GM23338 (cell line): Measurements from ENCODE around the gene ALDH2. TPM values are rescaled to one million over a fixed set of nuclear protein-coding genes. Genes with fewer than 3 reads are reported as not detected.

Experiments
- ATAC-seq: fragments of 200-7000 bp; cut with Tn5 transposase; 3 replicates; pipeline ENCODE4 v1.9.1; 2020
- DNase-seq: peaks from one replicate; pipeline ENCODE4 v3.0.0-alpha.2; 2015; ENCODE audit warnings: low spot score
- H2AFZ ChIP-seq: fragments of 200-600 bp; sonication (generic); 2 replicates; pipeline ENCODE4 v1.8.0; 2016; ENCODE audit warnings: antibody characterized with exemption, mild to moderate bottlenecking, moderate library complexity
- H3F3A ChIP-seq: fragments of 200-600 bp; sonication (generic); replicated peaks from 2 replicates; pipeline ENCODE4 v1.8.0; 2017; ENCODE audit warnings: antibody characterized with exemption, mixed run types, low read depth
- H3K27ac ChIP-seq: fragments of 200-600 bp; sonication (generic); 2 replicates; pipeline ENCODE4 v1.6.1; 2016; ENCODE audit warnings: low read depth
- H3K27me3 ChIP-seq: fragments of 200-600 bp; sonication (generic); 2 replicates; pipeline ENCODE4 v1.8.0; 2016; ENCODE audit warnings: mild to moderate bottlenecking, mixed run types, moderate library complexity; ENCODE audit not compliant: insufficient read depth
- H3K36me3 ChIP-seq: fragments of 200-600 bp; sonication (generic); 2 replicates; pipeline ENCODE4 v1.8.0; 2016; ENCODE audit warnings: mild to moderate bottlenecking; ENCODE audit not compliant: insufficient read depth
- H3K4me1 ChIP-seq: fragments of 200-600 bp; sonication (generic); 2 replicates; pipeline ENCODE4 v1.8.0; 2016; ENCODE audit warnings: mild to moderate bottlenecking, moderate library complexity; ENCODE audit not compliant: insufficient read depth
- H3K4me2 ChIP-seq: fragments of 200-600 bp; sonication (generic); 2 replicates; pipeline ENCODE4 v1.7.1; 2017; ENCODE audit warnings: mixed run types
- H3K4me3 ChIP-seq: fragments of 200-600 bp; sonication (generic); 2 replicates; pipeline ENCODE4 v1.6.1; 2016; ENCODE audit warnings: mixed run types
- H3K79me2 ChIP-seq: fragments of 200-600 bp; sonication (generic); replicated peaks from 2 replicates; pipeline ENCODE4 v1.8.0; 2017; ENCODE audit warnings: mild to moderate bottlenecking; ENCODE audit not compliant: insufficient read depth
- H3K9me2 ChIP-seq: fragments of 200-600 bp; sonication (generic); 2 replicates; pipeline ENCODE4 v1.8.0; 2017; ENCODE audit not compliant: insufficient read depth
- H4K20me1 ChIP-seq: fragments of 200-600 bp; sonication (generic); replicated peaks from 2 replicates; pipeline ENCODE4 v1.8.0; 2017; ENCODE audit warnings: mild to moderate bottlenecking; ENCODE audit not compliant: insufficient read depth
- H3K27ac Mint-ChIP-seq: 2 replicates; pipeline ENCODE4 v1.8.0; 2020; ENCODE audit warnings: inconsistent platforms, mild to moderate bottlenecking, moderate library complexity, mixed read lengths
- H3K27me3 Mint-ChIP-seq: 3 replicates; pipeline ENCODE4 v1.8.0; 2022; ENCODE audit warnings: low read depth, mild to moderate bottlenecking, moderate library complexity, mixed read lengths, inconsistent platforms; ENCODE audit not compliant: insufficient read depth, poor library complexity
- H3K36me3 Mint-ChIP-seq: 3 replicates; pipeline ENCODE4 v1.8.0; 2021; ENCODE audit warnings: low read depth, mild to moderate bottlenecking, inconsistent platforms, moderate library complexity, mixed read lengths
- H3K4me1 Mint-ChIP-seq: 3 replicates; pipeline ENCODE4 v1.8.0; 2020; ENCODE audit warnings: mild to moderate bottlenecking, inconsistent platforms, mixed read lengths
- H3K4me3 Mint-ChIP-seq: 3 replicates; pipeline ENCODE4 v1.8.0; 2021; ENCODE audit warnings: moderate library complexity, mild to moderate bottlenecking, inconsistent platforms, mixed read lengths
- H3K9me3 Mint-ChIP-seq: 3 replicates; pipeline ENCODE4 v1.8.0; 2020; ENCODE audit warnings: moderate library complexity, mild to moderate bottlenecking, inconsistent platforms, mixed read lengths
- CREB1 ChIP-seq: fragments of 250-450 bp; sonication (Bioruptor Pico); IDR thresholded peaks from 2 replicates; pipeline ENCODE4 v1.5.0; 2020; ENCODE audit warnings: low read depth, mild to moderate bottlenecking, moderate library complexity
- EZH2 ChIP-seq: fragments of 200-600 bp; sonication (generic); IDR thresholded peaks from one replicate; pipeline ENCODE4 v1.8.0; 2017; ENCODE audit warnings: antibody characterized with exemption, mild to moderate bottlenecking, low read depth; ENCODE audit not compliant: unreplicated experiment
- EZH2phosphoT487 ChIP-seq: fragments of 200-600 bp; sonication (generic); IDR thresholded peaks from one replicate; pipeline ENCODE4 v1.8.1; 2018; ENCODE audit warnings: antibody characterized with exemption; ENCODE audit not compliant: unreplicated experiment
- JUNB ChIP-seq: IDR thresholded peaks from one replicate; pipeline ENCODE4 v1.6.1; 2016; ENCODE audit warnings: antibody characterized with exemption; ENCODE audit not compliant: unreplicated experiment
- NANOG ChIP-seq: IDR thresholded peaks from 2 replicates; pipeline ENCODE4 v1.6.1; 2016; ENCODE audit warnings: antibody characterized with exemption, borderline replicate concordance
- POLR2AphosphoS5 ChIP-seq: IDR thresholded peaks from 2 replicates; pipeline ENCODE4 v1.6.1; 2016; ENCODE audit warnings: antibody characterized with exemption, low read depth
- STAT1 ChIP-seq: IDR thresholded peaks from one replicate; pipeline ENCODE4 v1.6.1; 2016; ENCODE audit warnings: antibody characterized with exemption; ENCODE audit not compliant: unreplicated experiment
- ZNF114 ChIP-seq: fragments of 250-450 bp; sonication (Bioruptor Pico); IDR thresholded peaks from 2 replicates; pipeline ENCODE4 v1.5.0; 2020; ENCODE audit warnings: mild to moderate bottlenecking, moderate library complexity
- ZNF331 ChIP-seq: fragments of 250-450 bp; sonication (Bioruptor Pico); IDR thresholded peaks from 2 replicates; pipeline ENCODE4 v1.5.0; 2020; ENCODE audit warnings: low read depth, mild to moderate bottlenecking, moderate library complexity
- polyA plus RNA-seq: library from polyadenylated mRNA; unstranded; fragments of >200 nt; fragmentation: Nextera tagmentation; extraction: Ambion mirVana; gene quantifications from 2 replicates; pipeline ENCODE4 v1.2.1, GENCODE V29; 2016
- total RNA-seq: library from RNA; depleted of rRNA; stranded (reverse); fragments of >200 nt; shearing (Covaris generic); gene quantifications from 2 replicates; pipeline ENCODE4 v1.2.3, GENCODE V29; 2014
- TF ChIP-seq, protein P1 (sequence below): fragments of 250-450 bp; sonication (Bioruptor Pico); IDR thresholded peaks from 2 replicates; pipeline ENCODE4 v1.5.0; 2020; ENCODE audit warnings: mild to moderate bottlenecking, moderate library complexity
- TF ChIP-seq, protein P2 (sequence below): IDR thresholded peaks from 2 replicates; pipeline ENCODE4 v1.6.1; 2016; ENCODE audit warnings: antibody characterized with exemption
- TF ChIP-seq, protein P3 (sequence below): IDR thresholded peaks from one replicate; pipeline ENCODE4 v1.6.1; 2018; ENCODE audit warnings: antibody characterized with exemption; ENCODE audit not compliant: unreplicated experiment
- TF ChIP-seq, protein P4 (sequence below), 2 experiments: fragments of 200-600 bp in 1 of 2; sonication (generic) in 1 of 2; conservative IDR thresholded peaks; 2 replicates each; pipeline versions ENCODE4 v1.5.1 to v1.6.1; 2016 to 2017; ENCODE audit warnings: antibody characterized with exemption in 2 of 2, low read depth in 2 of 2, mild to moderate bottlenecking in 2 of 2, moderate library complexity in 1 of 2

The ALDH2 gene
- total and polyA plus RNA-seq, 2 experiments from 2014 or later, result 14.9 to 50.5 TPM

DNA sequence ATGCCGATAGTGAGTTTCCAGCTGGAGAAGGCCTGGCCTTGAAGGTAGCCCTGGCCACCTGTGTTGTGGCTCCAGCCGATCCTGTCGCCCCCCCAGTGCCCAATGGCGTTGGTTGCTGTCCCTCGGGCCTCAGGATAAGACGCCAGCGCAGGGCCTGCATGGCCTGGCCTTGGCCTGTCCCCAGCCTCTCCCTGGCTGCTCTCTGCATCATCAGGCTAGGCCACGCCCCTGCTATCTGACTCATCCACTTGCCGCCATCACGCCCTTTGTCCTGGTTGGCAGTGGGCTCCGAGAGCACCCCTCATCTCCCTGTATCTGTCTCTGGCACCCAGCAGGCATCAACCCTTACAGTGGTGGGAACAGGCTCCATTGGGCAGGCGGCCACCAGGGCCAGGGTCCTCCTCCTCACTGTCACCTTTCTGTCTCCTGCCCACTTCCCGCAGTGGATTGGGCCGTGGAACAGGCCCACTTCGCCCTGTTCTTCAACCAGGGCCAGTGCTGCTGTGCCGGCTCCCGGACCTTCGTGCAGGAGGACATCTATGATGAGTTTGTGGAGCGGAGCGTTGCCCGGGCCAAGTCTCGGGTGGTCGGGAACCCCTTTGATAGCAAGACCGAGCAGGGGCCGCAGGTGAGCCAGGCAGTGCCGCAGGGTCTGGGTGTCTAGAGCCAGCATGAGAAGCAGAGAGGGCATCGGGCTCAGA is 25.6 kb downstream of the ALDH2 start:
- Histone ChIP-seq H3K9me2 (no peaks in the 10 kb centered on the region), H3K4me3 (no peak overlapping the region), H3K4me2 (no peak overlapping the region), H4K20me1 (no peaks in the 10 kb centered on the region; the same call in 1 of the 2 replicates), H2AFZ (no peak overlapping the region), H3K36me3 (no peaks in the 10 kb centered on the region), H3K27me3 (no peaks in the 10 kb centered on the region), H3K27ac (no peak overlapping the region), H3F3A (no peaks in the 10 kb centered on the region; the same call in 1 of the 2 replicates), H3K4me1 (no peaks in the 10 kb centered on the region), H3K79me2 (no peaks in the 10 kb centered on the region)
- Mint-ChIP-seq H3K36me3 (peaks cover 48% of the 10 kb centered on the region), H3K27me3 (peaks cover 6% of the 10 kb centered on the region), H3K4me1 (no peaks in the 10 kb centered on the region; the same call in 2 of the 3 replicates), H3K4me3 (no peak overlapping the region), H3K9me3 (no peaks in the 10 kb centered on the region), H3K27ac (no peak overlapping the region)
- no peak for DNase-seq
- ATAC-seq, result peak; percentile 46
- TF ChIP-seq ZNF331 (CRISPR knock-in tag) (no peak), EZH2 (no peak), JUNB (no peak), NANOG (no peak), STAT1 (no peak), EZH2phosphoT487 (no peak), ZNF114 (CRISPR knock-in tag) (no peak), POLR2AphosphoS5 (no peak), CREB1 (CRISPR knock-in tag) (no peak)
- TF ChIP-seq, protein P1, sequence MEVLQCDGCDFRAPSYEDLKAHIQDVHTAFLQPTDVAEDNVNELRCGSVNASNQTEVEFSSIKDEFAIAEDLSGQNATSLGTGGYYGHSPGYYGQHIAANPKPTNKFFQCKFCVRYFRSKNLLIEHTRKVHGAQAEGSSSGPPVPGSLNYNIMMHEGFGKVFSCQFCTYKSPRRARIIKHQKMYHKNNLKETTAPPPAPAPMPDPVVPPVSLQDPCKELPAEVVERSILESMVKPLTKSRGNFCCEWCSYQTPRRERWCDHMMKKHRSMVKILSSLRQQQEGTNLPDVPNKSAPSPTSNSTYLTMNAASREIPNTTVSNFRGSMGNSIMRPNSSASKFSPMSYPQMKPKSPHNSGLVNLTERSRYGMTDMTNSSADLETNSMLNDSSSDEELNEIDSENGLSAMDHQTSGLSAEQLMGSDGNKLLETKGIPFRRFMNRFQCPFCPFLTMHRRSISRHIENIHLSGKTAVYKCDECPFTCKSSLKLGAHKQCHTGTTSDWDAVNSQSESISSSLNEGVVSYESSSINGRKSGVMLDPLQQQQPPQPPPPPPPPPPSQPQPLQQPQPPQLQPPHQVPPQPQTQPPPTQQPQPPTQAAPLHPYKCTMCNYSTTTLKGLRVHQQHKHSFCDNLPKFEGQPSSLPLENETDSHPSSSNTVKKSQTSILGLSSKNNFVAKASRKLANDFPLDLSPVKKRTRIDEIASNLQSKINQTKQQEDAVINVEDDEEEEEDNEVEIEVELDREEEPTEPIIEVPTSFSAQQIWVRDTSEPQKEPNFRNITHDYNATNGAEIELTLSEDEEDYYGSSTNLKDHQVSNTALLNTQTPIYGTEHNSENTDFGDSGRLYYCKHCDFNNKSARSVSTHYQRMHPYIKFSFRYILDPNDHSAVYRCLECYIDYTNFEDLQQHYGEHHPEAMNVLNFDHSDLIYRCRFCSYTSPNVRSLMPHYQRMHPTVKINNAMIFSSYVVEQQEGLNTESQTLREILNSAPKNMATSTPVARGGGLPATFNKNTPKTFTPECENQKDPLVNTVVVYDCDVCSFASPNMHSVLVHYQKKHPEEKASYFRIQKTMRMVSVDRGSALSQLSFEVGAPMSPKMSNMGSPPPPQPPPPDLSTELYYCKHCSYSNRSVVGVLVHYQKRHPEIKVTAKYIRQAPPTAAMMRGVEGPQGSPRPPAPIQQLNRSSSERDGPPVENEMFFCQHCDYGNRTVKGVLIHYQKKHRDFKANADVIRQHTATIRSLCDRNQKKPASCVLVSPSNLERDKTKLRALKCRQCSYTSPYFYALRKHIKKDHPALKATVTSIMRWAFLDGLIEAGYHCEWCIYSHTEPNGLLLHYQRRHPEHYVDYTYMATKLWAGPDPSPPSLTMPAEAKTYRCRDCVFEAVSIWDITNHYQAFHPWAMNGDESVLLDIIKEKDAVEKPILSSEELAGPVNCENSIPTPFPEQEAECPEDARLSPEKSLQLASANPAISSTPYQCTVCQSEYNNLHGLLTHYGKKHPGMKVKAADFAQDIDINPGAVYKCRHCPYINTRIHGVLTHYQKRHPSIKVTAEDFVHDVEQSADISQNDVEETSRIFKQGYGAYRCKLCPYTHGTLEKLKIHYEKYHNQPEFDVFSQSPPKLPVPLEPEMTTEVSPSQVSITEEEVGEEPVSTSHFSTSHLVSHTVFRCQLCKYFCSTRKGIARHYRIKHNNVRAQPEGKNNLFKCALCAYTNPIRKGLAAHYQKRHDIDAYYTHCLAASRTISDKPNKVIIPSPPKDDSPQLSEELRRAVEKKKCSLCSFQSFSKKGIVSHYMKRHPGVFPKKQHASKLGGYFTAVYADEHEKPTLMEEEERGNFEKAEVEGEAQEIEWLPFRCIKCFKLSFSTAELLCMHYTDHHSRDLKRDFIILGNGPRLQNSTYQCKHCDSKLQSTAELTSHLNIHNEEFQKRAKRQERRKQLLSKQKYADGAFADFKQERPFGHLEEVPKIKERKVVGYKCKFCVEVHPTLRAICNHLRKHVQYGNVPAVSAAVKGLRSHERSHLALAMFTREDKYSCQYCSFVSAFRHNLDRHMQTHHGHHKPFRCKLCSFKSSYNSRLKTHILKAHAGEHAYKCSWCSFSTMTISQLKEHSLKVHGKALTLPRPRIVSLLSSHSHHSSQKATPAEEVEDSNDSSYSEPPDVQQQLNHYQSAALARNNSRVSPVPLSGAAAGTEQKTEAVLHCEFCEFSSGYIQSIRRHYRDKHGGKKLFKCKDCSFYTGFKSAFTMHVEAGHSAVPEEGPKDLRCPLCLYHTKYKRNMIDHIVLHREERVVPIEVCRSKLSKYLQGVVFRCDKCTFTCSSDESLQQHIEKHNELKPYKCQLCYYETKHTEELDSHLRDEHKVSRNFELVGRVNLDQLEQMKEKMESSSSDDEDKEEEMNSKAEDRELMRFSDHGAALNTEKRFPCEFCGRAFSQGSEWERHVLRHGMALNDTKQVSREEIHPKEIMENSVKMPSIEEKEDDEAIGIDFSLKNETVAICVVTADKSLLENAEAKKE (CRISPR knock-in tag), result no peak
- TF ChIP-seq, protein P2, sequence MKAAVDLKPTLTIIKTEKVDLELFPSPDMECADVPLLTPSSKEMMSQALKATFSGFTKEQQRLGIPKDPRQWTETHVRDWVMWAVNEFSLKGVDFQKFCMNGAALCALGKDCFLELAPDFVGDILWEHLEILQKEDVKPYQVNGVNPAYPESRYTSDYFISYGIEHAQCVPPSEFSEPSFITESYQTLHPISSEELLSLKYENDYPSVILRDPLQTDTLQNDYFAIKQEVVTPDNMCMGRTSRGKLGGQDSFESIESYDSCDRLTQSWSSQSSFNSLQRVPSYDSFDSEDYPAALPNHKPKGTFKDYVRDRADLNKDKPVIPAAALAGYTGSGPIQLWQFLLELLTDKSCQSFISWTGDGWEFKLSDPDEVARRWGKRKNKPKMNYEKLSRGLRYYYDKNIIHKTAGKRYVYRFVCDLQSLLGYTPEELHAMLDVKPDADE, result no peak
- TF ChIP-seq, protein P3, sequence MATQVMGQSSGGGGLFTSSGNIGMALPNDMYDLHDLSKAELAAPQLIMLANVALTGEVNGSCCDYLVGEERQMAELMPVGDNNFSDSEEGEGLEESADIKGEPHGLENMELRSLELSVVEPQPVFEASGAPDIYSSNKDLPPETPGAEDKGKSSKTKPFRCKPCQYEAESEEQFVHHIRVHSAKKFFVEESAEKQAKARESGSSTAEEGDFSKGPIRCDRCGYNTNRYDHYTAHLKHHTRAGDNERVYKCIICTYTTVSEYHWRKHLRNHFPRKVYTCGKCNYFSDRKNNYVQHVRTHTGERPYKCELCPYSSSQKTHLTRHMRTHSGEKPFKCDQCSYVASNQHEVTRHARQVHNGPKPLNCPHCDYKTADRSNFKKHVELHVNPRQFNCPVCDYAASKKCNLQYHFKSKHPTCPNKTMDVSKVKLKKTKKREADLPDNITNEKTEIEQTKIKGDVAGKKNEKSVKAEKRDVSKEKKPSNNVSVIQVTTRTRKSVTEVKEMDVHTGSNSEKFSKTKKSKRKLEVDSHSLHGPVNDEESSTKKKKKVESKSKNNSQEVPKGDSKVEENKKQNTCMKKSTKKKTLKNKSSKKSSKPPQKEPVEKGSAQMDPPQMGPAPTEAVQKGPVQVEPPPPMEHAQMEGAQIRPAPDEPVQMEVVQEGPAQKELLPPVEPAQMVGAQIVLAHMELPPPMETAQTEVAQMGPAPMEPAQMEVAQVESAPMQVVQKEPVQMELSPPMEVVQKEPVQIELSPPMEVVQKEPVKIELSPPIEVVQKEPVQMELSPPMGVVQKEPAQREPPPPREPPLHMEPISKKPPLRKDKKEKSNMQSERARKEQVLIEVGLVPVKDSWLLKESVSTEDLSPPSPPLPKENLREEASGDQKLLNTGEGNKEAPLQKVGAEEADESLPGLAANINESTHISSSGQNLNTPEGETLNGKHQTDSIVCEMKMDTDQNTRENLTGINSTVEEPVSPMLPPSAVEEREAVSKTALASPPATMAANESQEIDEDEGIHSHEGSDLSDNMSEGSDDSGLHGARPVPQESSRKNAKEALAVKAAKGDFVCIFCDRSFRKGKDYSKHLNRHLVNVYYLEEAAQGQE, result no peak
- TF ChIP-seq, protein P4, sequence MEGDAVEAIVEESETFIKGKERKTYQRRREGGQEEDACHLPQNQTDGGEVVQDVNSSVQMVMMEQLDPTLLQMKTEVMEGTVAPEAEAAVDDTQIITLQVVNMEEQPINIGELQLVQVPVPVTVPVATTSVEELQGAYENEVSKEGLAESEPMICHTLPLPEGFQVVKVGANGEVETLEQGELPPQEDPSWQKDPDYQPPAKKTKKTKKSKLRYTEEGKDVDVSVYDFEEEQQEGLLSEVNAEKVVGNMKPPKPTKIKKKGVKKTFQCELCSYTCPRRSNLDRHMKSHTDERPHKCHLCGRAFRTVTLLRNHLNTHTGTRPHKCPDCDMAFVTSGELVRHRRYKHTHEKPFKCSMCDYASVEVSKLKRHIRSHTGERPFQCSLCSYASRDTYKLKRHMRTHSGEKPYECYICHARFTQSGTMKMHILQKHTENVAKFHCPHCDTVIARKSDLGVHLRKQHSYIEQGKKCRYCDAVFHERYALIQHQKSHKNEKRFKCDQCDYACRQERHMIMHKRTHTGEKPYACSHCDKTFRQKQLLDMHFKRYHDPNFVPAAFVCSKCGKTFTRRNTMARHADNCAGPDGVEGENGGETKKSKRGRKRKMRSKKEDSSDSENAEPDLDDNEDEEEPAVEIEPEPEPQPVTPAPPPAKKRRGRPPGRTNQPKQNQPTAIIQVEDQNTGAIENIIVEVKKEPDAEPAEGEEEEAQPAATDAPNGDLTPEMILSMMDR (conservative IDR thresholded peaks at IDR 0.05; ENCODE audit: low read depth in 2 of 2), result no peak
